Measurements from ENCODE around the gene CST9L. TPM values are rescaled to one million over a fixed set of nuclear protein-coding genes. Genes with fewer than 3 reads are reported as not detected.

The CST9L gene
- total RNA-seq, 1 experiment from 2014 or later, result not detected

- Histone ChIP-seq H3K9me3 (ENCODE audit: control insufficient read depth in 1 of 2, insufficient read depth in 1 of 2, low read depth in 1 of 2, low read length in 2 of 2) (no peaks in the 10 kb centered on the region), H3K27me3 (ENCODE audit: insufficient read depth, low read length) (peaks cover 26% of the 10 kb centered on the region), H3K79me2 (ENCODE audit: insufficient read depth, low read length) (no peaks in the 10 kb centered on the region), H3K27ac (ENCODE audit: low read depth, low read length) (no peak overlapping the region), H3K4me2 (ENCODE audit: low read length) (no peak overlapping the region), H3K9me2 (ENCODE audit: insufficient read depth) (no peaks in the 10 kb centered on the region), H3K9ac (ENCODE audit: low read length) (no peak overlapping the region), H3K4me1 (ENCODE audit: control insufficient read depth in 1 of 2, insufficient read depth in 2 of 2, low read length in 2 of 2) (no peaks in the 10 kb centered on the region), H3K4me3 (replicated peaks in 1 of 2; ENCODE audit: low read depth in 1 of 2, low read length in 2 of 2) (no peak overlapping the region), H4K20me1 (ENCODE audit: insufficient read depth) (no peaks in the 10 kb centered on the region; the same call in 1 of the 2 replicates), H2AFZ (ENCODE audit: low read depth, low read length, poor library complexity, severe bottlenecking) (no peak overlapping the region), H3K36me3 (ENCODE audit: control insufficient read depth in 1 of 2, insufficient read depth in 2 of 2, low read length in 2 of 2) (no peaks in the 10 kb centered on the region)
- no TSS peak for BruUV-seq (replicated peaks)
- ChIA-PET CTCF (no interaction called here), RAD21 (ENCODE audit: low non-redundant PET in 1 of 2, low total read pairs in 2 of 2, uncharacterized antibody in 2 of 2, unreplicated experiment in 2 of 2) (no interaction called here), POLR2A (no interaction called here)
- ATAC-seq (no peak), DNase-seq (ENCODE audit: low read depth, low spot score) (no peak)
- intact Hi-C loops (cut with micrococcal nuclease), result no loop called here
- TF ChIP-seq RAD21 (IDR thresholded peaks at IDR 0.05; ENCODE audit: low read depth) (no peak), CBX3 (IDR thresholded peaks at IDR 0.05; ENCODE audit: low read depth) (no peak), POLR2AphosphoS5 (IDR thresholded peaks at IDR 0.05; ENCODE audit: low read depth, low read length) (no peak), CEBPB (IDR thresholded peaks at IDR 0.05; ENCODE audit: low read depth) (no peak), REST (IDR thresholded peaks at IDR 0.05; ENCODE audit: low read depth) (no peak), POLR2A (IDR thresholded peaks at IDR 0.05; ENCODE audit: borderline replicate concordance, extremely low read depth, insufficient read depth, insufficient read length) (no peak), ZFX (IDR thresholded peaks at IDR 0.05) (no peak), TCF7L2 (IDR thresholded peaks at IDR 0.05; ENCODE audit: borderline replicate concordance, extremely low read depth, insufficient read depth, insufficient read length) (no peak), ELF1 (IDR thresholded peaks at IDR 0.05; ENCODE audit: borderline replicate concordance, low read depth) (no peak), JUND (IDR thresholded peaks at IDR 0.05) (no peak), SP1 (IDR thresholded peaks at IDR 0.05; ENCODE audit: low read depth) (no peak), CTCF (IDR thresholded peaks at IDR 0.05 in 2 of 3, conservative IDR thresholded peaks at IDR 0.05 in 1 of 3; ENCODE audit: borderline replicate concordance in 1 of 3, insufficient read depth in 1 of 3, low read depth in 2 of 3, low read length in 2 of 3) (no peak), ZNF274 (IDR thresholded peaks at IDR 0.05; ENCODE audit: low read depth, low read length) (no peak), ATF3 (IDR thresholded peaks at IDR 0.05) (no peak), SIN3A (IDR thresholded peaks at IDR 0.05; ENCODE audit: low read depth) (no peak), MAX (IDR thresholded peaks at IDR 0.05) (no peak), ZBTB33 (IDR thresholded peaks at IDR 0.05; ENCODE audit: extremely low read depth, insufficient replicate concordance, low read length) (no peak), YY1 (IDR thresholded peaks at IDR 0.05; ENCODE audit: extremely low read depth, insufficient replicate concordance, low read depth, low read length) (no peak)
Measured at GRCh38 chr20:23568971-23569330, 667 bp upstream of the CST9L start.
